Measurements from ENCODE around the gene USB1.

DNA sequence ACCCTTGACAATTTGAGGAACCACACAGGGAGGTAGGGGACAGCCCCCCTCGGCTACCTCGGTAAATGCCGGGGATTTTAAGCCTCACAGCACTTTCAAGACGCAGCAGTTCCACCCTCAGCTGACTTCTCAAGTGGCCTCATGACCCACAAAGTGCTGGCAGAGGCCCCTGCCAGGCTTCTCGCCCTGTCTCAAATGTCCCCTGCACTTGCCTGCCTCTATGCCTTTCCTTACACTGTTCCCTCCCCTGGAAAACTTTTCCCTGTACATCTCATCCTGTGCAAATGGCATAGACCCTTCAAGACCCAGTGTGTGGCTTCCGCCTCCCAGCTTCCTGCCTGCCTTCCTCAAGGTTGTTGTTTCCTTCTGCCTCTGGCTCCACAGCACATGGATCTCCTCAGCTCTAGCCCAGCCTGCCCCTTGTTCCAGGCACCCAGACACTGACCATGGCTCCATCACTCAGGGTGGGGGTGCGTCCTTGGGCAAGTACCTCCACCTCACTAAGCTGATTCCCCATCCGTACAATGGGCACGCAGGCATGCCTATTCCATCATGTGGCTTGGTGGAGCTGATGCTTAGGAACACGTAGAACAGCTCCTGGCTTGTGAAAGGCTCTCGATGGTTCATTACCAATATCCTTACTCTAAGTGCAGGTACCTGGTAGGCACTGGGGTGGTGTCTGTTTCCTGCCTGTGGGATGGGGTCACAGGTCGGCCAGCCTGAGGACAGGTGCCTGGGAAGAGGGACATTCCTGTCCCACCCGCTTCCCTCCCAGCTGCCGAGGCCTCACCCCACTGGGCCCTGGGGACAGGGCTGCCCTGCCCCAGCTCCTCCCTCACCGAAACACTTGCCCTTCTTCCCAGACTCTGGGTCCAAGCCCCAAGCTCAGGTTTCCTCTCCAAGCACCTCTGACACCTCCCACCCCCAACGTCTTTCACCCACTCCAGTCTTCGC is 48.3 kb downstream of the USB1 start:
- TF ChIP-seq, protein P1, sequence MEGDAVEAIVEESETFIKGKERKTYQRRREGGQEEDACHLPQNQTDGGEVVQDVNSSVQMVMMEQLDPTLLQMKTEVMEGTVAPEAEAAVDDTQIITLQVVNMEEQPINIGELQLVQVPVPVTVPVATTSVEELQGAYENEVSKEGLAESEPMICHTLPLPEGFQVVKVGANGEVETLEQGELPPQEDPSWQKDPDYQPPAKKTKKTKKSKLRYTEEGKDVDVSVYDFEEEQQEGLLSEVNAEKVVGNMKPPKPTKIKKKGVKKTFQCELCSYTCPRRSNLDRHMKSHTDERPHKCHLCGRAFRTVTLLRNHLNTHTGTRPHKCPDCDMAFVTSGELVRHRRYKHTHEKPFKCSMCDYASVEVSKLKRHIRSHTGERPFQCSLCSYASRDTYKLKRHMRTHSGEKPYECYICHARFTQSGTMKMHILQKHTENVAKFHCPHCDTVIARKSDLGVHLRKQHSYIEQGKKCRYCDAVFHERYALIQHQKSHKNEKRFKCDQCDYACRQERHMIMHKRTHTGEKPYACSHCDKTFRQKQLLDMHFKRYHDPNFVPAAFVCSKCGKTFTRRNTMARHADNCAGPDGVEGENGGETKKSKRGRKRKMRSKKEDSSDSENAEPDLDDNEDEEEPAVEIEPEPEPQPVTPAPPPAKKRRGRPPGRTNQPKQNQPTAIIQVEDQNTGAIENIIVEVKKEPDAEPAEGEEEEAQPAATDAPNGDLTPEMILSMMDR (conservative IDR thresholded peaks at IDR 0.05; ENCODE audit: low read depth, low read length), result no peak
- TF ChIP-seq EZH2 (IDR thresholded peaks at IDR 0.05; ENCODE audit: borderline replicate concordance, low read depth, low read length, poor library complexity, severe bottlenecking), result no peak
